Measurements from ENCODE around the gene CFAP221.

The CFAP221 gene

DNA sequence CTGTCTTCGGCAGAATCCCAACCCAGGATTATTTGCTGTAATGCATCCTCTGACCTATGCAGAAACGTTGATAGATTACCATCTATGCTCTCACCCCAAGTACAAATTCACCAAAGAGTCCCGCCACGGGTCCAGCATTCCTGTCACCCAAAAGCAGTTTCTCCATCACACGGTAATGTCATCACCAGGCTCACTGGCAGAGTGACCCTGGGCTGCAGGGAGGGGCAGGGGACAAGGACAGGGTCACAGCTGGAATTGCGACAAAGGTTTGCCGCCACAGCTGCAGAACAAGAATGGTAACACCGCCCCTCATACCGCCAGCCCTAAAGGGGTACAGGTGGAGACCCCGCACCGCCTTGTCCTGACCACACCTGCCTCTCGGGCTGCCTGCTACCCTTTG, 94.0 kb downstream of the CFAP221 start:
- TF ChIP-seq, protein P1, sequence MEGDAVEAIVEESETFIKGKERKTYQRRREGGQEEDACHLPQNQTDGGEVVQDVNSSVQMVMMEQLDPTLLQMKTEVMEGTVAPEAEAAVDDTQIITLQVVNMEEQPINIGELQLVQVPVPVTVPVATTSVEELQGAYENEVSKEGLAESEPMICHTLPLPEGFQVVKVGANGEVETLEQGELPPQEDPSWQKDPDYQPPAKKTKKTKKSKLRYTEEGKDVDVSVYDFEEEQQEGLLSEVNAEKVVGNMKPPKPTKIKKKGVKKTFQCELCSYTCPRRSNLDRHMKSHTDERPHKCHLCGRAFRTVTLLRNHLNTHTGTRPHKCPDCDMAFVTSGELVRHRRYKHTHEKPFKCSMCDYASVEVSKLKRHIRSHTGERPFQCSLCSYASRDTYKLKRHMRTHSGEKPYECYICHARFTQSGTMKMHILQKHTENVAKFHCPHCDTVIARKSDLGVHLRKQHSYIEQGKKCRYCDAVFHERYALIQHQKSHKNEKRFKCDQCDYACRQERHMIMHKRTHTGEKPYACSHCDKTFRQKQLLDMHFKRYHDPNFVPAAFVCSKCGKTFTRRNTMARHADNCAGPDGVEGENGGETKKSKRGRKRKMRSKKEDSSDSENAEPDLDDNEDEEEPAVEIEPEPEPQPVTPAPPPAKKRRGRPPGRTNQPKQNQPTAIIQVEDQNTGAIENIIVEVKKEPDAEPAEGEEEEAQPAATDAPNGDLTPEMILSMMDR (IDR thresholded peaks at IDR 0.05; ENCODE audit: low read length): no peak
- no peak for TF ChIP-seq EZH2 (optimal IDR thresholded peaks at IDR 0.05; ENCODE audit: low read depth, low read length)
- TF ChIP-seq EZH2phosphoT487 (IDR thresholded peaks at IDR 0.05; ENCODE audit: low read length): no peak

DNA sequence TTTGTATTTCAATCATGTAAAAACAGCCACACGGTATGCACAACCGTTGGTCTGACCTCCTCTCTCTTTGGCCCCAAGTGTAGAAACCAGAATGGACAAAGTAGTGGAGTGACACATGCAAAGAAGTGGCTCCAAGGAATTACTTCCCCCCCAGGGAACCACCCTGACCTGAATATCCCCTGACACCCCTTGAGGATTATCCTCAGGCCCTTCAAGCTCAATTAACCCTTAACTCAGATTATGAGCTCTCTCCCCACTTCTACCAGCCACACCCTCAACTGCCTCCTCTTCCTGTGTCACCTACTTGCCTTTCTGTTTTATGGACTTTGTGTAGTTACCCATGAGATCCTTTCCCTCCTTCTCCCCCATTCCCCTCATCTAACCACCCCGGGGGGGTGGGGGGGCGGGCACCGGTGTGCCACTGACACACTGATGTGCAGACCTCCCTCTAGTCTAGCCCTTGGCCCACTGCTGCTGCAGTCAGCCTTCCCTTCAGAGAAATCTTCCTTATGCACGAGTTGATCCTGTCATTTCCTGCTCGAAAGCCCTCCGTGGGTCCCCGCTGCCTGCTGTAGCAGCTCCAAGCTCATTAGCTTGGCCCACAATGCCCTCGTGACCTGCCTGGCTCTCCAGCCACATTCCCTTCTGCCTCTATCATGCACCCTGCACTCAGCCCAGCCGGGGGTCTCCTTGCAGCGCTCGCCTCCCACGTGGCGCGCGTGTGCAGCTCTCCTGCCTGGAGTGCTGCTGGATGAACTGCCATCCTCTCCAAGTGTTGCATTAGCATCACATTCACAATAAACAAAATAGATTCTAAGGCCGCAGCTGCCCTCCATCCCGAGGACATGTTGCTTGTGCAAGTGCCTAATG, 94.7 kb downstream of the CFAP221 start:
- no peak for DNase-seq
- no peak overlapping the region for H3K4me2 ChIP-seq (ENCODE audit: low read depth, low read length)
- H3K9me2 ChIP-seq (replicated peaks; ENCODE audit: insufficient read depth, low read length): no peaks in the 10 kb centered on the region
- H3K4me1 ChIP-seq (ENCODE audit: low read length): no peaks in the 10 kb centered on the region
- H2AFZ ChIP-seq (ENCODE audit: low read length): no peak overlapping the region
- no peak overlapping the region for H3K4me3 ChIP-seq (ENCODE audit: low read length)
- H3K79me2 ChIP-seq (ENCODE audit: low read length): no peaks in the 10 kb centered on the region
- H3K9ac ChIP-seq (ENCODE audit: low read length): no peak overlapping the region
- no peak overlapping the region for H3K27ac ChIP-seq (ENCODE audit: low read length)
- H4K20me1 ChIP-seq (ENCODE audit: insufficient read depth, low read length): no peaks in the 10 kb centered on the region
- H3K27me3 ChIP-seq (replicated peaks; ENCODE audit: insufficient read depth, low read length): no peaks in the 10 kb centered on the region
- H3K36me3 ChIP-seq (replicated peaks; ENCODE audit: insufficient read depth, low read length): no peaks in the 10 kb centered on the region
- no peaks in the 10 kb centered on the region for H3K9me3 ChIP-seq (replicated peaks; ENCODE audit: insufficient read depth, low read length)
- H3F3A ChIP-seq (ENCODE audit: insufficient read depth, low read length): no peaks in the 10 kb centered on the region
- TF ChIP-seq EZH2phosphoT487 (IDR thresholded peaks at IDR 0.05; ENCODE audit: low read length): no peak
- TF ChIP-seq, protein P1 (IDR thresholded peaks at IDR 0.05; ENCODE audit: low read length): no peak
- no peak for TF ChIP-seq EZH2 (optimal IDR thresholded peaks at IDR 0.05; ENCODE audit: low read depth, low read length)

More for the DNA sequence above, 94.0 kb downstream of the CFAP221 start:
- Histone ChIP-seq H2AFZ (ENCODE audit: low read length) (no peak overlapping the region), H3K9me2 (replicated peaks; ENCODE audit: insufficient read depth, low read length) (no peaks in the 10 kb centered on the region), H3K27ac (ENCODE audit: low read length) (no peak overlapping the region), H3K4me2 (ENCODE audit: low read depth, low read length) (no peak overlapping the region), H3K79me2 (ENCODE audit: low read length) (no peaks in the 10 kb centered on the region), H3K36me3 (replicated peaks; ENCODE audit: insufficient read depth, low read length) (no peaks in the 10 kb centered on the region), H3K9ac (ENCODE audit: low read length) (no peak overlapping the region), H3K4me1 (ENCODE audit: low read length) (no peaks in the 10 kb centered on the region), H4K20me1 (ENCODE audit: insufficient read depth, low read length) (no peaks in the 10 kb centered on the region), H3F3A (ENCODE audit: insufficient read depth, low read length) (no peaks in the 10 kb centered on the region), H3K4me3 (ENCODE audit: low read length) (no peak overlapping the region), H3K27me3 (replicated peaks; ENCODE audit: insufficient read depth, low read length) (no peaks in the 10 kb centered on the region), H3K9me3 (replicated peaks; ENCODE audit: insufficient read depth, low read length) (no peaks in the 10 kb centered on the region)
- no peak for DNase-seq

DNA sequence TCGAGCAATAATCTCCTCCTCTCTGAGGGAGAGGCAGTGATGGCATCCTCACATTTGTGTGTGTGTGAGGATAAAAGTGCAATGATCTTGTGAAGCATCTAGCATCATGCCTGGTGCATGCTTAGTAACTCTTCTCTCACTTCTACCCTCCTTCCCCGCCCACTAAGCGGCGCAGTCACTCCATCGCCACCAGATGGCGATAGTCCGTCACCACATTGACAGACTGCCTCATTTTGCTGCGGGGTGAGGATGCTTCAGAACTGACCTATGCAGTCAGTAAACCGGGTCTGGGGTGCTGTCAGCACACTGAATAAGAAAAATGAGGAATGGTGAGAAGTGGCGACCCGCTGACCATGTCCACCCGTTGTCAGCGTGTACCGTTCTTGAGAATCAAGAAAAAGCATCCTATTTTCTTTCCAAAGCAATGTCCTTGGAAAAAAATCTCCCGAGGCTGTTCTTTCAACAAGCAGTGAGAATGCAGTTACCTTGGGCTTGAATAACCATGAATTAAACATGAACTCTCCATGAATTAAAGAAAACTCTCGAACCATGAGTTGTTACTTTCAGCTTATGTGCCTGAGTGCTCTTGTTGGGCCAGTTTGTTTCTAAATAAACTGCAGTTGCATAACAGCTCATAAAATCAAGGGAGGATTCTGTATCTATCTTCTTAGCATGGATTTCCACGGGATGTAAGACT, 97.5 kb downstream of the CFAP221 start:
- TF ChIP-seq EZH2 (optimal IDR thresholded peaks at IDR 0.05; ENCODE audit: low read depth, low read length) (no peak), EZH2phosphoT487 (IDR thresholded peaks at IDR 0.05; ENCODE audit: low read length) (no peak)
- TF ChIP-seq, protein P1 (IDR thresholded peaks at IDR 0.05; ENCODE audit: low read length): peak; percentile 98
- no peak overlapping the region for H3K9ac ChIP-seq (ENCODE audit: low read length)
- no peak overlapping the region for H3K27ac ChIP-seq (ENCODE audit: low read length)
- H3K4me2 ChIP-seq (ENCODE audit: low read depth, low read length): no peak overlapping the region
- H3K79me2 ChIP-seq (ENCODE audit: low read length): no peaks in the 10 kb centered on the region
- no peaks in the 10 kb centered on the region for H3K9me2 ChIP-seq (replicated peaks; ENCODE audit: insufficient read depth, low read length)
- H2AFZ ChIP-seq (ENCODE audit: low read length): no peak overlapping the region
- no peaks in the 10 kb centered on the region for H3K27me3 ChIP-seq (replicated peaks; ENCODE audit: insufficient read depth, low read length)
- H3K4me3 ChIP-seq (ENCODE audit: low read length): no peak overlapping the region
- H3K4me1 ChIP-seq (ENCODE audit: low read length): no peaks in the 10 kb centered on the region
- no peaks in the 10 kb centered on the region for H4K20me1 ChIP-seq (ENCODE audit: insufficient read depth, low read length)
- no peaks in the 10 kb centered on the region for H3K36me3 ChIP-seq (replicated peaks; ENCODE audit: insufficient read depth, low read length)
- DNase-seq: peak; percentile 76
- H3K9me3 ChIP-seq (replicated peaks; ENCODE audit: insufficient read depth, low read length): no peaks in the 10 kb centered on the region
- no peaks in the 10 kb centered on the region for H3F3A ChIP-seq (ENCODE audit: insufficient read depth, low read length)
